ENCODE measurements around the gene NME4. TPM values are rescaled to one million over a fixed set of nuclear protein-coding genes. Genes with fewer than 3 reads are reported as not detected.
"Not testable (repeated sequence)": the region's sequence is repeated elsewhere in the genome, so short reads cannot be mapped to it uniquely, and the experiment has no call there.

Gene NME4
- total RNA-seq, 2 donors from 2014 or later = 38.4 to 39.1 TPM

- intact Hi-C loops (cut with DNase I, micrococcal nuclease); ATAC-seq: not testable (repeated sequence)
- DNase-seq = peak in 1 of 2 donors; percentile 30
Observed at GRCh38 chr16:387761-388666, 9.0 kb upstream of the NME4 start.

GRCh38 chr16:389352-389751 lies 7.6 kb upstream of the NME4 start:
- intact Hi-C loops (cut with DNase I, micrococcal nuclease) = no loop called here
- DNase-seq = no peak
- no peak for ATAC-seq

GRCh38 chr16:391885-392335 lies 5.1 kb upstream of the NME4 start:
- DNase-seq (peak in 1 of 2 donors; percentile 28), ATAC-seq (peak; percentile 75)
- intact Hi-C loops (cut with DNase I, micrococcal nuclease) = no loop called here

- ATAC-seq (no peak), DNase-seq (no peak)
- intact Hi-C loops (cut with DNase I, micrococcal nuclease) = no loop called here
Observed at GRCh38 chr16:392450-393030, 4.5 kb upstream of the NME4 start.

- ATAC-seq (no peak), DNase-seq (no peak)
- intact Hi-C loops (cut with DNase I, micrococcal nuclease) = no loop called here
Observed at GRCh38 chr16:396199-396598, 800 bp upstream of the NME4 start.

GRCh38 chr16:396605-397004 lies 394 bp upstream of the NME4 start:
- intact Hi-C loops (cut with DNase I, micrococcal nuclease) = no loop called here
- DNase-seq = peak in 1 of 2 donors; percentile 49

GRCh38 chr16:397736-398332 lies 835 bp downstream of the NME4 start:
- DNase-seq (peak; percentile 79 to 86), ATAC-seq (peak; percentile 25)
- intact Hi-C loops (cut with DNase I, micrococcal nuclease) = no loop called here

More at GRCh38 chr16:396605-397004, 394 bp upstream of the NME4 start:
- no peak for ATAC-seq

GRCh38 chr16:398561-399339 lies 1.8 kb downstream of the NME4 start:
- intact Hi-C loops (cut with DNase I, micrococcal nuclease) = no loop called here
- ATAC-seq (no peak), DNase-seq (no peak)

- ATAC-seq = no peak
- DNase-seq = no peak
- intact Hi-C loops (cut with DNase I, micrococcal nuclease) = no loop called here
Observed at GRCh38 chr16:399340-400019, 2.5 kb downstream of the NME4 start.

GRCh38 chr16:400061-400591 lies 3.1 kb downstream of the NME4 start:
- intact Hi-C loops (cut with DNase I, micrococcal nuclease) = no loop called here
- ATAC-seq (no peak), DNase-seq (no peak)

- intact Hi-C loops (cut with DNase I, micrococcal nuclease) = no loop called here
- ATAC-seq (peak; percentile 87), DNase-seq (peak; percentile 92 to 99)
Observed at GRCh38 chr16:401468-402348, 4.7 kb downstream of the NME4 start, which contains the start of gene DECR2. Gene DECR2 (plus strand): TSS chr16:401885. CDS start chr16:401964, 79 bp downstream.

- DNase-seq (no peak), ATAC-seq (no peak)
- intact Hi-C loops (cut with DNase I, micrococcal nuclease) = no loop called here
Observed at GRCh38 chr16:404971-405486, 8.0 kb downstream of the NME4 start.

- no peak for ATAC-seq
- DNase-seq = no peak
Observed at GRCh38 chr16:405548-406506, 8.8 kb downstream of the NME4 start.

GRCh38 chr16:407253-407652 lies 10.3 kb downstream of the NME4 start:
- intact Hi-C loops (cut with DNase I, micrococcal nuclease) = no loop called here
- ATAC-seq = no peak

More at GRCh38 chr16:405548-406506, 8.8 kb downstream of the NME4 start:
- intact Hi-C loops (cut with DNase I, micrococcal nuclease) = no loop called here

GRCh38 chr16:410516-411178 lies 13.6 kb downstream of the NME4 start:
- intact Hi-C loops (cut with DNase I, micrococcal nuclease) = no loop called here
- ATAC-seq = peak; percentile 10

More at GRCh38 chr16:407253-407652, 10.3 kb downstream of the NME4 start:
- no peak for DNase-seq

More at GRCh38 chr16:410516-411178, 13.6 kb downstream of the NME4 start:
- no peak for DNase-seq
